Smooth muscle cell of the umbilical artery (primary cell): ENCODE data around the gene IL5. TPM values are rescaled to one million over a fixed set of nuclear protein-coding genes. Genes with fewer than 3 reads are reported as not detected.

Experiments used
- total RNA-seq: library from RNA; depleted of rRNA; stranded (reverse); fragments of >200 nt; gene quantifications from 2 replicates; pipeline ENCODE4 v1.2.3, GENCODE V29; 2014

Gene IL5
- not detected in 2 replicates for total RNA-seq

GRCh38 chr5:132543472-132544201 lies at the start of gene IL5:
Gene IL5 (minus strand): TSS chr5:132543522. CDS start chr5:132543478, 44 bp downstream.

GRCh38 chr5:132556763-132557477 lies 13.6 kb upstream of the IL5 start, which contains the start of gene RAD50:
Gene RAD50 (plus strand): TSS chr5:132556977. CDS start chr5:132557325, 348 bp downstream.

Other genes with a start within 250 kb of the IL5 start
- 3.8 and 4.8 TPM in 2 replicates for gene SLC22A4, start 249.1 kb downstream of the IL5 start, total RNA-seq
- 4.2 and 4.8 TPM in 2 replicates for gene SLC22A5, start 173.8 kb downstream of the IL5 start, total RNA-seq
- gene IRF1, start 52.7 kb downstream of the IL5 start, total RNA-seq = 12.1 and 17.5 TPM in 2 replicates
- gene RAD50, start 13.5 kb upstream of the IL5 start, total RNA-seq = 23.2 and 38.6 TPM in 2 replicates
- gene IL13, start 114.7 kb upstream of the IL5 start, total RNA-seq = not detected in 2 replicates
- not detected in 2 replicates for gene IL4, start 130.5 kb upstream of the IL5 start, total RNA-seq
- gene KIF3A, start 194.0 kb upstream of the IL5 start, total RNA-seq = 15.7 and 16.9 TPM in 2 replicates
- gene CCNI2, start 203.9 kb upstream of the IL5 start, total RNA-seq = not detected in 2 replicates
- 48.7 and 67.4 TPM in 2 replicates for gene SEPTIN8, start 233.7 kb upstream of the IL5 start, total RNA-seq